ENCODE data around the gene SLC12A8. TPM values are rescaled to one million over a fixed set of nuclear protein-coding genes. Genes with fewer than 3 reads are reported as not detected.

Gene SLC12A8
- total RNA-seq, 1 experiment from 2014 or later, result 7.1 TPM

DNA sequence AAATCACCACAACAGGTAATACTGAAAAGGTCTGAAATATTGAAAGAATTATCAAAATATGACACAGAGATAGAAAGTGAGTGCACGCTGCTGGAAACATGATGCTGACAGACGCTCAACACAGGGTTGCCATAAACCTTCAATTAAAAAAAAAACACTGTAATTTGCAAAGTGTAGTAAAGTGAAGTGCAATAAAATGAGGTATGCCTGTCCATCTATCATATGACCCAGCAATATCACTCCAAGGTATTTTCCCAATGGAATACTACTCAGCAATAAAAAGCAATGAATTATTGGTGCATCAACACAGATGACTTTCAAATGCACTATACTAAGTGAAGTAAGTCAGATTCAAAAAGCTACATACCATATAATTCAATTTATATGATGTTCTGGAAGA, 47.6 kb upstream of the SLC12A8 start:
- POLR2A ChIA-PET (ENCODE audit: low non-redundant PET), result no interaction called here
- H3K9me3 ChIP-seq (ENCODE audit: low read depth, low read length, poor library complexity, severe bottlenecking), result peaks cover 8% of the 10 kb centered on the region
- TF ChIP-seq EZH2 (IDR thresholded peaks at IDR 0.05; ENCODE audit: borderline replicate concordance, low read depth, low read length, poor library complexity, severe bottlenecking), result no peak
- TF ChIP-seq, protein P1, sequence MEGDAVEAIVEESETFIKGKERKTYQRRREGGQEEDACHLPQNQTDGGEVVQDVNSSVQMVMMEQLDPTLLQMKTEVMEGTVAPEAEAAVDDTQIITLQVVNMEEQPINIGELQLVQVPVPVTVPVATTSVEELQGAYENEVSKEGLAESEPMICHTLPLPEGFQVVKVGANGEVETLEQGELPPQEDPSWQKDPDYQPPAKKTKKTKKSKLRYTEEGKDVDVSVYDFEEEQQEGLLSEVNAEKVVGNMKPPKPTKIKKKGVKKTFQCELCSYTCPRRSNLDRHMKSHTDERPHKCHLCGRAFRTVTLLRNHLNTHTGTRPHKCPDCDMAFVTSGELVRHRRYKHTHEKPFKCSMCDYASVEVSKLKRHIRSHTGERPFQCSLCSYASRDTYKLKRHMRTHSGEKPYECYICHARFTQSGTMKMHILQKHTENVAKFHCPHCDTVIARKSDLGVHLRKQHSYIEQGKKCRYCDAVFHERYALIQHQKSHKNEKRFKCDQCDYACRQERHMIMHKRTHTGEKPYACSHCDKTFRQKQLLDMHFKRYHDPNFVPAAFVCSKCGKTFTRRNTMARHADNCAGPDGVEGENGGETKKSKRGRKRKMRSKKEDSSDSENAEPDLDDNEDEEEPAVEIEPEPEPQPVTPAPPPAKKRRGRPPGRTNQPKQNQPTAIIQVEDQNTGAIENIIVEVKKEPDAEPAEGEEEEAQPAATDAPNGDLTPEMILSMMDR (conservative IDR thresholded peaks at IDR 0.05; ENCODE audit: low read depth, low read length), result no peak
- CTCF ChIA-PET, result no interaction called here
- DNase-seq (ENCODE audit: low spot score), result no peak
- H3K36me3 ChIP-seq (ENCODE audit: insufficient read depth, low read length, poor library complexity, severe bottlenecking), result no peaks in the 10 kb centered on the region
- intact Hi-C loops (cut with micrococcal nuclease; ENCODE audit: unreplicated experiment), result no loop called here
- no peak overlapping the region for H3K4me3 ChIP-seq (ENCODE audit: low read depth, low read length, poor library complexity, severe bottlenecking)
- peaks cover 5% of the 10 kb centered on the region for H3K4me1 ChIP-seq (ENCODE audit: insufficient read depth, low read length, poor library complexity, severe bottlenecking)
- H3K27me3 ChIP-seq (replicated peaks; ENCODE audit: insufficient read depth, low read depth, low read length, poor library complexity), result no peaks in the 10 kb centered on the region
- no TSS peak for BruUV-seq (replicated peaks)
- H3K27ac ChIP-seq (ENCODE audit: low read depth, low read length, poor library complexity, severe bottlenecking), result no peak overlapping the region

DNA sequence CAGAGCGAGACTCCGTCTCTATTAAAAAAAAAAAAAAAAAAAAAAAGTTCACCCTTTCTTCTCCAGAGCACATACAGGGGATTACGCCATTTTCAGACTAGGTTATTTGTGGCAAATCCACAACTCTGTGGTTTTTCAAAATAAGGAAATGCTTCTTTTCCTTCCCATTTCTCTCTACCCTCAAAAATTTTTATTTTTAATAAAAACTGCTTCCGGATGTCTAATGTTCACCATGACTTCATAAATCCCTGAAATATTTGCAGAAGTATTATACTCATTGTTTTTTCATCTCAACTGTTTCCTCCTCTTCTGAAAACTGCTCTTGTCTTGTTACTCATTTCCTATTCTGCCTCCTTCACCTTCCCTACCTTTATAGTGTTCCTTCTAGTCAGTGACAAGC, 45.0 kb upstream of the SLC12A8 start:
- peaks cover 8% of the 10 kb centered on the region for H3K9me3 ChIP-seq (ENCODE audit: low read depth, low read length, poor library complexity, severe bottlenecking)
- intact Hi-C loops (cut with micrococcal nuclease; ENCODE audit: unreplicated experiment), result no loop called here
- TF ChIP-seq, protein P1 (conservative IDR thresholded peaks at IDR 0.05; ENCODE audit: low read depth, low read length), result no peak
- no peak for TF ChIP-seq EZH2 (IDR thresholded peaks at IDR 0.05; ENCODE audit: borderline replicate concordance, low read depth, low read length, poor library complexity, severe bottlenecking)
- ChIA-PET POLR2A (ENCODE audit: low non-redundant PET) (no interaction called here), CTCF (no interaction called here)
- no peak for DNase-seq (ENCODE audit: low spot score)
- H3K27me3 ChIP-seq (replicated peaks; ENCODE audit: insufficient read depth, low read depth, low read length, poor library complexity), result no peaks in the 10 kb centered on the region
- H3K27ac ChIP-seq (ENCODE audit: low read depth, low read length, poor library complexity, severe bottlenecking), result no peak overlapping the region
- H3K4me3 ChIP-seq (ENCODE audit: low read depth, low read length, poor library complexity, severe bottlenecking), result no peak overlapping the region
- H3K4me1 ChIP-seq (ENCODE audit: insufficient read depth, low read length, poor library complexity, severe bottlenecking), result no peaks in the 10 kb centered on the region
- BruUV-seq (replicated peaks), result no TSS peak
- H3K36me3 ChIP-seq (ENCODE audit: insufficient read depth, low read length, poor library complexity, severe bottlenecking), result no peaks in the 10 kb centered on the region

DNA sequence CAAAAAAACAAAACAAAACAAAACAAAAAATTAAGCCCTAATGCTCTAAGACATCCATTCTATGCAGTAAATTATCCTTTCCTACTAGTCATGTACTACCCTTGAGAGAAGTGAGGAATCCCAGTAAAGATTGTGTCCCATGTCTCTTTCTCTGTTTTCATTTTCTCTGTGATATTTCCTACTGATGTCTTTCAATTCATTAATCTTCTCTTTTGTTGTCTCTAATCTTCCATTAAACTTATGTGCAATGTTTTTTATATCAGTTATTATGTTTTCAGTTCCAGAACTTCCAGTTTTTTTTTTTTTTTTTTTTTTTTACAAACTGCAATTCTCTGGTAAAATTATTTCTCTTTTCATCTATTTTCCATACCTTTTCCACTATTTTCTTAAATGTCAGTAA, 44.1 kb upstream of the SLC12A8 start:
- no peaks in the 10 kb centered on the region for H3K36me3 ChIP-seq (ENCODE audit: insufficient read depth, low read length, poor library complexity, severe bottlenecking)
- no peaks in the 10 kb centered on the region for H3K27me3 ChIP-seq (replicated peaks; ENCODE audit: insufficient read depth, low read depth, low read length, poor library complexity)
- TF ChIP-seq EZH2 (IDR thresholded peaks at IDR 0.05; ENCODE audit: borderline replicate concordance, low read depth, low read length, poor library complexity, severe bottlenecking), result no peak
- TF ChIP-seq, protein P1 (conservative IDR thresholded peaks at IDR 0.05; ENCODE audit: low read depth, low read length), result no peak
- H3K9me3 ChIP-seq (ENCODE audit: low read depth, low read length, poor library complexity, severe bottlenecking), result peaks cover 8% of the 10 kb centered on the region
- intact Hi-C loops (cut with micrococcal nuclease; ENCODE audit: unreplicated experiment), result no loop called here
- DNase-seq (ENCODE audit: low spot score), result no peak
- H3K4me3 ChIP-seq (ENCODE audit: low read depth, low read length, poor library complexity, severe bottlenecking), result no peak overlapping the region
- no TSS peak for BruUV-seq (replicated peaks)
- H3K27ac ChIP-seq (ENCODE audit: low read depth, low read length, poor library complexity, severe bottlenecking), result no peak overlapping the region
- ChIA-PET CTCF (no interaction called here), POLR2A (ENCODE audit: low non-redundant PET) (no interaction called here)
- no peaks in the 10 kb centered on the region for H3K4me1 ChIP-seq (ENCODE audit: insufficient read depth, low read length, poor library complexity, severe bottlenecking)
